ENCODE measurements around the gene TTC23. TPM values are rescaled to one million over a fixed set of nuclear protein-coding genes. Genes with fewer than 3 reads are reported as not detected.

The TTC23 gene
- total RNA-seq, 1 donor from 2014 or later: 12.1 TPM

- no peak overlapping the region for H3K4me3 ChIP-seq (ENCODE audit: low read depth, low read length)
- DNase-seq (ENCODE audit: low read depth): no peak
- no peak for TF ChIP-seq CTCF (conservative IDR thresholded peaks at IDR 0.05; ENCODE audit: low read depth, low read length)
Measured at GRCh38 chr15:99145778-99146177, 103.6 kb downstream of the TTC23 start.

GRCh38 chr15:99145005-99145404 is 104.4 kb downstream of the TTC23 start:
- no peak overlapping the region for H3K4me3 ChIP-seq (ENCODE audit: low read depth, low read length)
- TF ChIP-seq CTCF (conservative IDR thresholded peaks at IDR 0.05; ENCODE audit: low read depth, low read length): no peak
- DNase-seq (ENCODE audit: low read depth): no peak

GRCh38 chr15:99143655-99144610 is 105.4 kb downstream of the TTC23 start:
- DNase-seq (ENCODE audit: low read depth): peak; percentile 51
- no peak overlapping the region for H3K4me3 ChIP-seq (ENCODE audit: low read depth, low read length)
- TF ChIP-seq CTCF (conservative IDR thresholded peaks at IDR 0.05; ENCODE audit: low read depth, low read length): no peak

GRCh38 chr15:99143242-99143641 is 106.1 kb downstream of the TTC23 start:
- no peak for DNase-seq (ENCODE audit: low read depth)
- no peak overlapping the region for H3K4me3 ChIP-seq (ENCODE audit: low read depth, low read length)
- no peak for TF ChIP-seq CTCF (conservative IDR thresholded peaks at IDR 0.05; ENCODE audit: low read depth, low read length)

GRCh38 chr15:99142562-99142961 is 106.8 kb downstream of the TTC23 start:
- DNase-seq (ENCODE audit: low read depth): no peak
- no peak for TF ChIP-seq CTCF (conservative IDR thresholded peaks at IDR 0.05; ENCODE audit: low read depth, low read length)
- H3K4me3 ChIP-seq (ENCODE audit: low read depth, low read length): no peak overlapping the region

- H3K4me3 ChIP-seq (ENCODE audit: low read depth, low read length): no peak overlapping the region
- no peak for TF ChIP-seq CTCF (conservative IDR thresholded peaks at IDR 0.05; ENCODE audit: low read depth, low read length)
- DNase-seq (ENCODE audit: low read depth): no peak
Measured at GRCh38 chr15:99141943-99142342, 107.4 kb downstream of the TTC23 start.

- TF ChIP-seq CTCF (conservative IDR thresholded peaks at IDR 0.05; ENCODE audit: low read depth, low read length): no peak
- no peak for DNase-seq (ENCODE audit: low read depth)
- no peak overlapping the region for H3K4me3 ChIP-seq (ENCODE audit: low read depth, low read length)
Measured at GRCh38 chr15:99140590-99140989, 108.8 kb downstream of the TTC23 start.
